DMS79 treated with DMSO at 0.1 percent for 48 hours (cell line): Measurements from ENCODE around the gene EFHC1.

Experiments
- DNase-seq: peaks from one replicate; lab custom pipeline; 2025; lab: John Stamatoyannopoulos, UW

Gene EFHC1

GRCh38 chr6:52503323-52503747, 83.2 kb downstream of the EFHC1 start:
- DNase-seq, result peak; percentile 51

DNA sequence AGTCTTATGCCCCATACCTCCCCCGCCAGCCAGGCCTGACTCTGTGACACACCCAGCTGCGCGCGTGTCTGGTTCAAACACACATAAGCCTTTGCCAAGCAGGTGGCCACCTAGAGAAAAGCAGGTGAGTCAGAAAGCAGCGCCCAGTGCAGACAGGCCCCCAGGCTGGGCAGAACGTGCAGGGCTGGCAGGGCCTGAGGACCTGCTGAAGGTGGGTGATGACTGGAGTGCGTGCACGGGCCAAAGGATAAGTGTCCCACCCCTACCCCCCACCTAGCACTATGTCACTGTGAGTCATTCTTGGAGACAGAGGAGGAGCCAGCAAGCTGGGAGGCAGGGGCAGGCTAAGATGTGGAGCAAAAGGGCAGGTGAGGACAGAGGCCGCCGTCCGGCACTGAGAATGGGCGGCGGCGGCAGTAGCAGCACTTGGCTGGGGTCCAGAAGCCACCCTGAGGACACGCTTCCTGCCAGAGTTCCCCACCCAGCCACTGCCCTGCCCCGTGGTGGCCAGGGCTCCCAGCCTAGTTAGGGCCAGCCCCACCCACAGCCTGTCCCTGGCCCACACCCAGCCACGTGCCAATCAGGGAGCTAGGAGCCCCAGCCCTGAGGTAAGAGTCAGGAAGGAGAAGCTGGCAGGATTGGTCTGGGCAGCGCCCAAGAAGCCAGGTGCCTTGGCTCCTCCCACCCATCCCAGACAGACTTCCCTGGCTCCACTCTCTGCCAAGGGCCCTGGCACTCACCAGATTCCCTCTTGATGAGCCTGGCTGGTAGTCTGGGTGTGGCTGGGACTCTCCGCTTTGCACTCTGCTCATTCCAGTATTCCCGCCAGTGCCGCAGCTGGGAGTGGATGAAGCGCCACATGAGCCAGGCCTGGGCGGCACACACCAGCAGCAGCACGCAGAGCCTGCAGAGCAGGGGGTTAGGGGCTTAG, 84.0 kb downstream of the EFHC1 start:
- DNase-seq, result peak; percentile 99

DNA sequence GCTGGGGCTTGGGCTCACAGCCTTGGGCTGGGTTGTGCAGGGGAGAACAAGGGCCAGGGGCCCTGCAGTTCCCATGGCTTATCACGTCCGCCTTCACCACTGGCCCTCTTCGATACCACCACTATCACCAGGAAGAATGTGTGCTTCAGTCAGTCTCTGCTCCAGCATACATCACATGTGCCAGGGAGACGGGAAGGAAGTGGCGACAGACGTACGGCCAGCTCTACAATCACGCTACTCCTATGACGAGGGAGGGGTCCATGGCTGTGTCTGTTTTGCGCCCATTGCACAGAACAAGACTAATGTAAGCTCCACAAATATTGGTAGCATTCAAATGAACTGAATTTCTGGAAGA, 84.6 kb downstream of the EFHC1 start:
- DNase-seq, result no peak

DNA sequence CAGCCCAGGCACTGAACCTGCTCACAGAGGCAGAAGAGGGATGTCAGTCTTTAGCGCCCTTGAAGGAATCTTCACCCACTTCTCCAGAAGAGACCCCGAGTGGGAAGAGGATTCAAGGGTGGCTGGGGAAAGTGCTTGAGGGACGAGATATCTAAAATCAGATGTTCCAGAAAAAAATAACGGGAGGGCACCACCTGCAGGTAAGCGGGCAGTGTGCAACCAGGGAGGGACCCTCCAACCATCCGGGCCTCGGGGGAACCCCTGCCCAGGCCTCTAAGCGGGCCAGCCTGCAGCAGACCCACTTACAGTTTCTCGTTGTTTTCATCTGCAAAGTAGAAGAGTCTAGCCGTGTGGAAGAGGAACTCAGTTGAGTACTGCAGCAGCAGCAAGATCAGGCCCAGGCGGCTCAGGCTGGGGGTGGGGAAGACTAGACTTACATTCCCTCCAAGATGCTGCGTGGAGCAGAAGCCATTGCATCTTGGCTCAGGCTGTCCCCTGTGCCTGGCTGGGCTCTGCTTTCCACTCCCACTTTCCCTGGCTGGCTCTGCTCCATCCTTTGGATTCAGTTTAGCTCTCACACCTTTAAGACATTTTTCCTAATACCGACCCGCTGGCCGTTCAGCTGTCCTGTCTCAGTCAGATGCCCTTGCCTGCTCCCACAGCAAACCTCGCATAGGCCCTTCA, 85.7 kb downstream of the EFHC1 start:
- peak; percentile 82 for DNase-seq

GRCh38 chr6:52506476-52506875, 86.3 kb downstream of the EFHC1 start:
- DNase-seq, result no peak

GRCh38 chr6:52507557-52508260, 87.6 kb downstream of the EFHC1 start:
- no peak for DNase-seq

GRCh38 chr6:52508261-52508739, 88.2 kb downstream of the EFHC1 start:
- no peak for DNase-seq

GRCh38 chr6:52509281-52510212, 89.4 kb downstream of the EFHC1 start:
- no peak for DNase-seq

GRCh38 chr6:52510213-52510562, 90.0 kb downstream of the EFHC1 start:
- DNase-seq, result no peak

- DNase-seq, result no peak
Measured at GRCh38 chr6:52511163-52511562, 91.0 kb downstream of the EFHC1 start.

- no peak for DNase-seq
Measured at GRCh38 chr6:52511572-52512151, 91.5 kb downstream of the EFHC1 start.

- DNase-seq, result no peak
Measured at GRCh38 chr6:52512199-52512598, 92.1 kb downstream of the EFHC1 start.

DNA sequence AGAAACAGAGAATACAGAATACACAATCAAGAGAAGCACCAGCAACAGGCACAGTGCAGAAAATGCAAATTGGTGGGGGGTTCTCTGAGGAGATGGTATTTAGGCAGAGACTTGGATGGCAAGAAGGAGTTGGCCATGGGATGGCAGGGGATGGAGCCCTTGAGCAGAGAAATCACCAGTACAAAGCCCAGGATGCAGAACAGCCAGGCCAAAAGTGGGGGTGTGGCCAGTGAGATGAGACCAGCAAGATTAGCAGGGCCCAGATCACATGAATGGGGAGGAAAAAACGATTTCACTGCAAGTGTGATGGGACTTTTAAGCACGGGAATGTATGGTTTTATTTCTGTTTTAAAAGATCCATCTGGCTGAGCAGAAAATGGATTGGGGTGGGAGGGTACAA, 93.3 kb downstream of the EFHC1 start:
- DNase-seq, result no peak

DNA sequence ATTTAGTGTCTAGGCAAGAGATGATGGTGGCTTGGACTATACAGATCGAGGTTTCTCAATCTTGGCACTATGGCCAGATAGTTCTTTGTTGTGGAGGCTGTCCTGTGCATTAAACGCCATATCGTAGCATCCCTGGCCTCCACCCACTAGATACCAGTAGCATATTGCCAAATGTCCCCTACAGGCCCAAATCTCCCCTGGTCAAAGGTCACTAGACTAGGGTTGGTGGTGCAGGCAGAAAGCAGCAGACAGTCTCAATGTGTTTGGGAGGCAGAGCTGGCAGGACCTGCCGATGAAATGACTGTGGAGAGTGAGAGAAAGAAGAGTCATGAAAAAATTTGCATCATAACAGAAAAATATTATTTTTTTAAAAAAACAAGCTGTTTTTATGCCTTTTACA, 93.8 kb downstream of the EFHC1 start:
- no peak for DNase-seq

DNA sequence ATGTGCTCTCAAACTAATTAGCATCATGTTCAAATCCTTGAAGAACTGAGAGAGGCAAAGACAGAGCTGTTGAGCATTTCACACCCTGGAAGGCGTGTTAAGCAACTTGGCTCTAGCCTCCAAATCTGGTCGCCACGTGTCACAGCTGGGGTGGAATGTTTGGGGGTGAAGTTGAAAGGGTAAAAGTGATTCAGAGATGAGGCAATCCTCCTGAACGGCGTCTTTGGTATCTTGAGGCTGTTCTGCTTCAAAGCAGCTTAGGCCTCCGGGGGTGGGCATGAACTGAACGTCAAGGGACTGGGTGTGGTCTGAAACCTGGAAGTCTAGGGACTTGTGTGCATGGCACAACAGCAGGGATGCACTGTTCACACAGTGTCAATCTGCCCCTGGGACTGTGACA, 94.4 kb downstream of the EFHC1 start:
- DNase-seq, result no peak

DNA sequence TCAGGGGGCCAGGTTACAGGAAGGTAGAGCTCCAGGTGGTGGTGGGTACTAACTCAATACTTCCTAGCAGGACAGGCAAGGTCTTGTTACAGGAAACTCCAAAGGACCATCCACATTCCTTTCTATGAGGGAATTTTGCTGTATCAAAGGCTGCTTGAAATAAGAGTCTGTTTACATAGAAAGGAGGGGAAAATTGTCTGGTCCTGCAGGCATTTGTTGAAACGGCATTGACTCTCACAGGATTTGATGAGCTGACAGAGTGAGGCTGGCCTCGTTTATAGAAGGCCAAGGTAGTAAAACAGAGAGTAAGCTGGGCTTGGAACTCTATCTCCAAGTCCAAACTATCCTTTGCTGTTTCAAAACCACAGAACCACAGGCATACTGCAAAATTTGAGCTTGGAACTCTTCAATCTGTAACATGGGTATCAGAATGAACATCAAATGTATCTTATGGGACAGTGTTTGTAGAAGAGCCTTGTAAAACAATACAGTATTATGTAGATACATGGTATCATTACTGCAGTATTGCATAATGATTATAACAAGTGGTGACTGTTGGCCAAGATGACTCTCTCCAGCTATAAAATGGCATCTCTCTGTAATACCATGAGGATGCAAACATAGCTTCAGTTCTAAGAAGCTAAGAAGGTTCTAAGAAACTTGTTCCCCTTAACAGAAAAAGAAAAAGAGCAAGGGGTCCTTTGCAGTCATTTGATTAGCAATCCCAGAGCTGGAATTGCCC, 95.2 kb downstream of the EFHC1 start:
- no peak for DNase-seq

DNA sequence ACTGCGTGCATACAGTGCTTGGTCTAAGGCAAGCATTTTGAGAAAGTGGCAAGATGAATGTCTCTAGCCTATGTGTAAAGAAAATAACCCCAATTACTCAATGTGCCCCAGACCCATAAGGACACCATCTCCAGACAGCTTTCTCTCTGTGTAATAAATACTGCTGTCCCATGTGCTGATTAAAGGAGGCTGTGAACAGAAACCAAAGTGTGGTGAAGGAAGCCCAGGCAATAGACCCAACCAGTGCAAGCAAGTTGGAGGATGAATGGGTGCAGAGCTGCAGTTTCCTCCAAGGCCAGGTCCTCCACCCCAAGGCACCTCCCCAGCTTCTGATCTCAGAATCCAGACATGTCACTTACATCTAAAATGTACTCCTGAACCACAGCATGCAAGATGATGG, 96.1 kb downstream of the EFHC1 start:
- no peak for DNase-seq

GRCh38 chr6:52516943-52517342, 96.8 kb downstream of the EFHC1 start:
- no peak for DNase-seq

- DNase-seq, result no peak
Measured at GRCh38 chr6:52517502-52518278, 97.5 kb downstream of the EFHC1 start.
